ENCODE data around the gene PSMA3.

PSMA3 gene

GRCh38 chr14:58272588-58273372, 28.1 kb downstream of the PSMA3 start:
- DNase-seq (ENCODE audit: low read depth in 2 of 2): no peak

GRCh38 chr14:58274881-58275280, 30.2 kb downstream of the PSMA3 start:
- no peak for DNase-seq (ENCODE audit: low read depth in 2 of 2)

GRCh38 chr14:58275527-58276190, 31.0 kb downstream of the PSMA3 start:
- no peak for DNase-seq (ENCODE audit: low read depth in 2 of 2)

- DNase-seq (ENCODE audit: low read depth in 2 of 2): no peak
Observed at GRCh38 chr14:58276208-58276607, 31.6 kb downstream of the PSMA3 start.

- no peak for DNase-seq (ENCODE audit: low read depth in 2 of 2)
Observed at GRCh38 chr14:58278177-58278576, 33.5 kb downstream of the PSMA3 start.

GRCh38 chr14:58280954-58281787, 36.5 kb downstream of the PSMA3 start:
- no peak for DNase-seq (ENCODE audit: low read depth in 2 of 2)

- no peak for DNase-seq (ENCODE audit: low read depth in 2 of 2)
Observed at GRCh38 chr14:58281969-58282368, 37.3 kb downstream of the PSMA3 start.

GRCh38 chr14:58282925-58283593, 38.4 kb downstream of the PSMA3 start:
- DNase-seq (ENCODE audit: low read depth in 2 of 2): no peak

GRCh38 chr14:58283730-58284129, 39.1 kb downstream of the PSMA3 start:
- DNase-seq (ENCODE audit: low read depth in 2 of 2): no peak

- no peak for DNase-seq (ENCODE audit: low read depth in 2 of 2)
Observed at GRCh38 chr14:58285132-58285531, 40.5 kb downstream of the PSMA3 start.

- DNase-seq (ENCODE audit: low read depth in 2 of 2): no peak
Observed at GRCh38 chr14:58287607-58288042, 43.0 kb downstream of the PSMA3 start.

GRCh38 chr14:58288106-58288792, 43.6 kb downstream of the PSMA3 start:
- no peak for DNase-seq (ENCODE audit: low read depth in 2 of 2)

GRCh38 chr14:58291646-58292045, 47.0 kb downstream of the PSMA3 start:
- no peak for DNase-seq (ENCODE audit: low read depth in 2 of 2)

- DNase-seq (ENCODE audit: low read depth in 2 of 2): no peak
Observed at GRCh38 chr14:58292187-58292586, 47.5 kb downstream of the PSMA3 start.

- no peak for DNase-seq (ENCODE audit: low read depth in 2 of 2)
Observed at GRCh38 chr14:58294201-58294600, 49.6 kb downstream of the PSMA3 start.

GRCh38 chr14:58296726-58297125, 52.1 kb downstream of the PSMA3 start:
- no peak for DNase-seq (ENCODE audit: low read depth in 2 of 2)

- DNase-seq (ENCODE audit: low read depth in 2 of 2): peak in 1 of 2 donors; percentile 2
Observed at GRCh38 chr14:58297412-58297761, 52.7 kb downstream of the PSMA3 start.

- peak; percentile 96 to 98 for DNase-seq (ENCODE audit: low read depth in 2 of 2)
Observed at GRCh38 chr14:58297762-58298476, 53.3 kb downstream of the PSMA3 start.

GRCh38 chr14:58298477-58299400, 54.1 kb downstream of the PSMA3 start, which contains the start of gene ARID4A:
ARID4A (plus strand) TSS chr14:58298555; CDS start chr14:58299855, 1,300 bp downstream.
- peak; percentile 16 to 62 for DNase-seq (ENCODE audit: low read depth in 2 of 2)
